Right hindlimb (tissue), 1 donor: ENCODE measurements around the gene FADS1.

ENCODE experiments used
- DNase-seq: peaks from one replicate; pipeline ENCODE4 v3.0.0-alpha.2; 2018

Gene FADS1

GRCh38 chr11:61775606-61776554, 40.9 kb downstream of the FADS1 start:
- no peak for DNase-seq

GRCh38 chr11:61775106-61775505, 41.7 kb downstream of the FADS1 start:
- no peak for DNase-seq

GRCh38 chr11:61774411-61774810, 42.4 kb downstream of the FADS1 start:
- no peak for DNase-seq

GRCh38 chr11:61773809-61774208, 43.0 kb downstream of the FADS1 start:
- DNase-seq, result no peak

- DNase-seq, result no peak
These were observed 43.4 kb downstream of the FADS1 start for GRCh38 chr11:61773356-61773755.

GRCh38 chr11:61771985-61772455, 44.8 kb downstream of the FADS1 start:
- no peak for DNase-seq

GRCh38 chr11:61771195-61771894, 45.5 kb downstream of the FADS1 start:
- no peak for DNase-seq

GRCh38 chr11:61769946-61770683, 46.7 kb downstream of the FADS1 start:
- DNase-seq, result no peak

- no peak for DNase-seq
These were observed 47.5 kb downstream of the FADS1 start for GRCh38 chr11:61769169-61769920.

- DNase-seq, result no peak
These were observed 48.3 kb downstream of the FADS1 start for GRCh38 chr11:61768376-61769076.

GRCh38 chr11:61766353-61766841, 50.4 kb downstream of the FADS1 start:
- no peak for DNase-seq

- DNase-seq, result no peak
These were observed 51.1 kb downstream of the FADS1 start for GRCh38 chr11:61765550-61766253.

GRCh38 chr11:61764606-61765260, 52.1 kb downstream of the FADS1 start:
- no peak for DNase-seq

GRCh38 chr11:61763930-61764605, 52.7 kb downstream of the FADS1 start:
- DNase-seq, result no peak

GRCh38 chr11:61762798-61763197, 54.0 kb downstream of the FADS1 start:
- no peak for DNase-seq

- DNase-seq, result no peak
These were observed 54.6 kb downstream of the FADS1 start for GRCh38 chr11:61762223-61762615.

- DNase-seq, result no peak
These were observed 55.2 kb downstream of the FADS1 start for GRCh38 chr11:61761440-61762222.

GRCh38 chr11:61760946-61761345, 55.9 kb downstream of the FADS1 start:
- no peak for DNase-seq
